Colonic mucosa (tissue), 4 donors: ENCODE data around the gene DGAT2. TPM values are rescaled to one million over a fixed set of nuclear protein-coding genes. Genes with fewer than 3 reads are reported as not detected.

Experiments used
- DNase-seq: peaks from one replicate; pipeline ENCODE4 v3.0.0-alpha.2; 2020
- H3K27ac ChIP-seq: fragments of 200-600 bp; one replicate; pipeline ENCODE4 v1.8.0; 2021
- H3K27me3 ChIP-seq: fragments of 200-600 bp; one replicate; pipeline ENCODE4 v1.8.0; 2021
- H3K36me3 ChIP-seq: fragments of 200-600 bp; one replicate; pipeline ENCODE4 v1.8.0; 2021
- H3K4me1 ChIP-seq: fragments of 200-600 bp; one replicate; pipeline ENCODE4 v1.8.0; 2021; ENCODE audit warnings: mild to moderate bottlenecking
- H3K4me3 ChIP-seq: fragments of 200-600 bp; one replicate; pipeline ENCODE4 v1.8.0; 2021
- H3K9ac ChIP-seq, 2 donors: one replicate each; pipeline ENCODE4 v1.7.0; 2013; ENCODE audit warnings: control low read depth in 2 of 2, low read depth in 2 of 2, low read length in 2 of 2
- H3K9me3 ChIP-seq: fragments of 200-600 bp; one replicate; pipeline ENCODE4 v1.8.0; 2021
- CTCF ChIP-seq: fragments of 200-600 bp; IDR thresholded peaks from one replicate; pipeline ENCODE4 v1.8.0; 2022; ENCODE audit warnings: antibody characterized with exemption, mild to moderate bottlenecking
- intact Hi-C: fragments of 100-400 bp; cut with DNase I; formaldehyde crosslinking; loops from one replicate; pipeline ENCODE4 v1.14.1; 2022
- total RNA-seq, 2 donors: library from RNA; stranded (reverse); fragmentation: NEBNext Ultra II Directional in 1 of 2; extraction: Animal tissue kit (Norgen Biotek cat#: 25700) in 1 of 2; gene quantifications; one replicate each; pipeline ENCODE4 v1.2.1, GENCODE V29; 2021
- donor health status: healthy.
- donor health status: DM: no; HTN: no; CAD: no.
- donor health status: DM: no; HTN: no; CAD: no.

Gene DGAT2
- 1 to 10 TPM; 3.0 to 5.9 TPM for total RNA-seq

- H3K9ac ChIP-seq, result peak within 1 kb of the TSS; percentile 44 to 62
- peaks cover 5% of the 10 kb centered on the region for H3K27me3 ChIP-seq
- no peaks in the 10 kb centered on the region for H3K36me3 ChIP-seq
- H3K9me3 ChIP-seq, result no peaks in the 10 kb centered on the region
- no peak within 1 kb of the TSS for H3K27ac ChIP-seq
- H3K4me1 ChIP-seq, result peaks cover 7% of the 10 kb centered on the region
- H3K4me3 ChIP-seq, result peak within 1 kb of the TSS; percentile 60
- no peak for TF ChIP-seq CTCF
- intact Hi-C loops, result no loop called here
- DNase-seq, result peak; percentile 78
Observed at GRCh38 chr11:75768112-75768908, at the start of gene DGAT2. DGAT2 (plus strand) TSS chr11:75768778; CDS start chr11:75768992, 214 bp downstream.

GRCh38 chr11:75719340-75720239 lies 49.0 kb upstream of the DGAT2 start:
- H3K4me3 ChIP-seq, result peak overlapping the region; percentile 21
- H3K9ac ChIP-seq, result peak overlapping the region in 1 of 2 donors; percentile 87
- H3K27ac ChIP-seq, result peak overlapping the region; percentile 93

GRCh38 chr11:75720639-75721038 lies 47.9 kb upstream of the DGAT2 start:
- intact Hi-C loops, result no loop called here
- Histone ChIP-seq H3K9ac (peak overlapping the region in 1 of 2 donors; percentile 87), H3K4me1 (peaks cover 17% of the 10 kb centered on the region)

More at GRCh38 chr11:75719340-75720239, 49.0 kb upstream of the DGAT2 start:
- Histone ChIP-seq H3K27me3 (no peaks in the 10 kb centered on the region), H3K4me1 (peaks cover 17% of the 10 kb centered on the region), H3K9me3 (no peaks in the 10 kb centered on the region), H3K36me3 (no peaks in the 10 kb centered on the region)
- peak; percentile 77 for DNase-seq
- no peak for TF ChIP-seq CTCF
- intact Hi-C loops, result no loop called here

DNA sequence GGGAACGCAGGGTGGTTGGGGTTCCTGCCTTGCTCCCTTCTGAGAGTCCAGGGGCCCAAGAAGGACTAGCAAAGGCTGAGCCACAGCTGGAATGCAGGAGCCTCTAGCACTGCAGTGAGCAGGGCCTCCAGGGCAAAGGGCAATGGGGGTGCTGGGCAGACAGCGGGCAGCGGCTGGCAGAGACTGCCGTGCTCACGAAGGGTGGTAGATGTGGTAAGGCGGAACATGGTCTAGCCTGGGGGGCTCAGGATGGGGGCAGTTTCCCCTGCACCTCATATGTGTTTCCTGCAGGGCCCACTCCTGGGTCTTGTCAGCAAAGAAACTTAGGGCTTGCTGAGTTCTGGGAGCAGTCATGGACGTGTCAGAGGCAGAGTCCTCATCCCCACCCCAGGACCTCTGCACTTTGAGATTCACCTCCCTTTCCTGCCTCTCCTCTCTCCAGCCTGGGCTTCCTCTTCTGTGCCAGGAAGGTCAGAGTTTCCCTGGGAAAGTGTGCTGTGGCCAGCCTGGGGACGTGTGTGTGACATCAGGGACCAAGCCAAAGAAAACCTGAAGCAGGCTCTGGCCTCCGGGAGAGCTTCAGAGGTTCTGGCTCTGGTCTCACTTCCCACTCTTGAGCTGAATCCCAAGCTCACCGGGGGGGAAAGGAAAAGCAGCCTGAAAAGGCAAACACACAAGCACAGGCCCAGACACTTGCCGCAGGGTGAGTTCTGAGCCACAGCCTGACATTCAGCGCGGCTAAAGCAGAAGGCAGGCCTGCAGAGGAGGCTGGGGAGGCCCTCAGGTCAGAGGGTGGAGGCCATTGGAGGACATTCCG lies 46.5 kb upstream of the DGAT2 start:
- Histone ChIP-seq H3K27me3 (no peaks in the 10 kb centered on the region), H3K27ac (peak overlapping the region; percentile 76), H3K4me1 (peaks cover 11% of the 10 kb centered on the region), H3K4me3 (no peak overlapping the region), H3K36me3 (no peaks in the 10 kb centered on the region), H3K9ac (peak overlapping the region in 1 of 2 donors; percentile 57), H3K9me3 (no peaks in the 10 kb centered on the region)
- intact Hi-C loops, result no loop called here
- no peak for TF ChIP-seq CTCF
- peak; percentile 66 for DNase-seq

More at GRCh38 chr11:75720639-75721038, 47.9 kb upstream of the DGAT2 start:
- H3K4me3 ChIP-seq, result peak overlapping the region; percentile 13
- H3K27ac ChIP-seq, result peak overlapping the region; percentile 76
- no peak for DNase-seq
- no peak for TF ChIP-seq CTCF
- no peaks in the 10 kb centered on the region for H3K9me3 ChIP-seq
- H3K36me3 ChIP-seq, result no peaks in the 10 kb centered on the region
- H3K27me3 ChIP-seq, result no peaks in the 10 kb centered on the region

DNA sequence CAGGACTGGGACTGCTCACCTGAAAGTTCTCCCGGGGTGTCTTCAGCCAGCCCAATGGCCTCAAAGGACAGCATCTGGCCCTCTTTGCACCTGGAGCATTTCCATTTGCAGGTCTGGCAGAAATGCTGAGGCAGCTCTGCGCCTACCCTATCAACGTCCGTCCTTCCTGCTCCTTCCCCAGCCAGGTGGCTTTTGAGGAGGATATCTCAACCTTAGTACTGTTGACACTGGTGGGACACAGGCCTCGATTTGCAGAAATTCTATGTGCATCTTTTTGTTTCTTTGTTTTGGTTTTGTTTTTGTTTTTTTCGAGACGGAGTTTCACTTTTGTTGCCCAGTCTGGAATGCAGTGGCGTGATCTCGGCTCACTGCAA lies 45.9 kb upstream of the DGAT2 start:
- no peak for DNase-seq
- Histone ChIP-seq H3K36me3 (peaks cover 3% of the 10 kb centered on the region), H3K4me1 (peaks cover 8% of the 10 kb centered on the region), H3K4me3 (no peak overlapping the region), H3K27ac (peak overlapping the region; percentile 76), H3K9me3 (no peaks in the 10 kb centered on the region), H3K27me3 (no peaks in the 10 kb centered on the region), H3K9ac (peak overlapping the region in 1 of 2 donors; percentile 57)
- intact Hi-C loops, result no loop called here
- no peak for TF ChIP-seq CTCF
